Measurements from ENCODE around the gene RNF151. TPM values are rescaled to one million over a fixed set of nuclear protein-coding genes. Genes with fewer than 3 reads are reported as not detected.

The RNF151 gene
- total and polyA plus RNA-seq, 2 of the 13 experiments (the other 11 are each of a cell fraction or from before 2014, with no cell fraction given), result not detected

GRCh38 chr16:1983544-1984346 is 17.1 kb downstream of the RNF151 start, which contains the start of gene GFER (continued):
- TF ChIP-seq, protein P1, sequence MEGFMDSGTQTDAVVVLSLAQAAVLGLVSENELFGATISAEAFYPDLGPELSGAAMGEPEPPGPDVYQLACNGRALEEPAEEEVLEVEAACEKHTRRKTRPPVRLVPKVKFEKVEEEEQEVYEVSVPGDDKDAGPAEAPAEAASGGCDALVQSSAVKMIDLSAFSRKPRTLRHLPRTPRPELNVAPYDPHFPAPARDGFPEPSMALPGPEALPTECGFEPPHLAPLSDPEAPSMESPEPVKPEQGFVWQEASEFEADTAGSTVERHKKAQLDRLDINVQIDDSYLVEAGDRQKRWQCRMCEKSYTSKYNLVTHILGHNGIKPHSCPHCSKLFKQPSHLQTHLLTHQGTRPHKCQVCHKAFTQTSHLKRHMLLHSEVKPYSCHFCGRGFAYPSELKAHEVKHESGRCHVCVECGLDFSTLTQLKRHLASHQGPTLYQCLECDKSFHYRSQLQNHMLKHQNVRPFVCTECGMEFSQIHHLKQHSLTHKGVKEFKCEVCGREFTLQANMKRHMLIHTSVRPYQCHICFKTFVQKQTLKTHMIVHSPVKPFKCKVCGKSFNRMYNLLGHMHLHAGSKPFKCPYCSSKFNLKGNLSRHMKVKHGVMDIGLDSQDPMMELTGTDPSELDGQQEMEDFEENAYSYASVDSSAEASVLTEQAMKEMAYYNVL (CRISPR knock-in tag; IDR thresholded peaks at IDR 0.05; ENCODE audit: borderline replicate concordance), result peak; percentile 20; the same call in 1 of the 2 replicates
- TF ChIP-seq ZSCAN29 (CRISPR knock-in tag; conservative IDR thresholded peaks at IDR 0.05) (no peak), ZNF224 (CRISPR knock-in tag; IDR thresholded peaks at IDR 0.05) (no peak), ZNF335 (CRISPR knock-in tag; IDR thresholded peaks at IDR 0.05) (no peak), SRSF1 (optimal IDR thresholded peaks at IDR 0.05; ENCODE audit: low read depth, low read length) (no peak), ZNF205 (CRISPR knock-in tag; IDR thresholded peaks at IDR 0.05) (no peak), ZNF574 (CRISPR knock-in tag; IDR thresholded peaks at IDR 0.05) (peak; percentile 91), ZNF512B (CRISPR knock-in tag; IDR thresholded peaks at IDR 0.05; ENCODE audit: borderline replicate concordance) (no peak), POGK (CRISPR knock-in tag; conservative IDR thresholded peaks at IDR 0.05) (peak; percentile 75), EED (CRISPR knock-in tag; IDR thresholded peaks at IDR 0.05) (0 out of 2 replicates have a peak, but pooled peaks have one; percentile 67), ZNF780A (CRISPR knock-in tag; IDR thresholded peaks at IDR 0.05) (no peak), FOXM1 (CRISPR knock-in tag; IDR thresholded peaks at IDR 0.05) (no peak), CHCHD3 (CRISPR knock-in tag; IDR thresholded peaks at IDR 0.05) (no peak), YY1 (IDR thresholded peaks at IDR 0.05; ENCODE audit: insufficient read depth, insufficient replicate concordance, low read depth, low read length) (peak; percentile 98), ZFP36L2 (CRISPR knock-in tag; IDR thresholded peaks at IDR 0.05) (no peak), NFYC (CRISPR knock-in tag; IDR thresholded peaks at IDR 0.05) (no peak), FOXK2 (IDR thresholded peaks at IDR 0.05) (no peak), HINFP (CRISPR knock-in tag; IDR thresholded peaks at IDR 0.05; ENCODE audit: low read depth) (0 out of 2 replicates have a peak, but pooled peaks have one; percentile 9)

All from HepG2 (cell line).